ENCODE measurements around the gene GALNT1. TPM values are rescaled to one million over a fixed set of nuclear protein-coding genes. Genes with fewer than 3 reads are reported as not detected.

Gene GALNT1
- total and polyA plus RNA-seq, 2 donors (not counting 1 experiment from before 2014, with no cell fraction given): 7.5 to 51.3 TPM

DNA sequence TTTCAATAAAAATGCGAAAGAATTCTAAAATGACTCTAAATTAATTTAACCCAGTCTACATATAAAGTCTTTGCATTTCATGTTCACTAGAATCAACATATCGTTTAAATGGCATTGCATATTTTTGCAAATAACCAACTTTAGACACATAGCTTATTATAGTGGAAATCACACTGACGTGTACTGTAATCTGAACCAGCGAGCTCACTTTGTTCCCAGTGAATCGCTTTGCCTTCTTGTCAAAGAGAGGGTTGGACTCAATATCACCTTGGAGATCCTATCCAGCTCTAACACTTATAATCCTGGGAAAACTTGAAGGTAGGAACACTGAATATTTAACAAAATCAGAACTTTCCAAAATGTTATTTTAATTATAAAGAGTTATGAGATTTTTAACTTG, 108.2 kb downstream of the GALNT1 start:
- H3K9me3 ChIP-seq (ENCODE audit: control extremely low read depth in 1 of 3, control insufficient read depth in 2 of 3, insufficient read depth in 1 of 3, low read length in 2 of 3): no peaks in the 10 kb centered on the region
- H4K20me1 ChIP-seq (ENCODE audit: control insufficient read depth, insufficient read depth, low read length, poor library complexity, severe bottlenecking): no peaks in the 10 kb centered on the region
- ChIA-PET CTCF (interaction anchor here (1.8 kb wide), 1 partner anchor 303 kb away, joined by 5 read pairs; no protein-coding TSS in a partner anchor), POLR2A (no interaction called here)
- H3K4me1 Mint-ChIP-seq: no peaks in the 10 kb centered on the region
- no peak overlapping the region for H3K27ac Mint-ChIP-seq
- TF ChIP-seq, protein P1, sequence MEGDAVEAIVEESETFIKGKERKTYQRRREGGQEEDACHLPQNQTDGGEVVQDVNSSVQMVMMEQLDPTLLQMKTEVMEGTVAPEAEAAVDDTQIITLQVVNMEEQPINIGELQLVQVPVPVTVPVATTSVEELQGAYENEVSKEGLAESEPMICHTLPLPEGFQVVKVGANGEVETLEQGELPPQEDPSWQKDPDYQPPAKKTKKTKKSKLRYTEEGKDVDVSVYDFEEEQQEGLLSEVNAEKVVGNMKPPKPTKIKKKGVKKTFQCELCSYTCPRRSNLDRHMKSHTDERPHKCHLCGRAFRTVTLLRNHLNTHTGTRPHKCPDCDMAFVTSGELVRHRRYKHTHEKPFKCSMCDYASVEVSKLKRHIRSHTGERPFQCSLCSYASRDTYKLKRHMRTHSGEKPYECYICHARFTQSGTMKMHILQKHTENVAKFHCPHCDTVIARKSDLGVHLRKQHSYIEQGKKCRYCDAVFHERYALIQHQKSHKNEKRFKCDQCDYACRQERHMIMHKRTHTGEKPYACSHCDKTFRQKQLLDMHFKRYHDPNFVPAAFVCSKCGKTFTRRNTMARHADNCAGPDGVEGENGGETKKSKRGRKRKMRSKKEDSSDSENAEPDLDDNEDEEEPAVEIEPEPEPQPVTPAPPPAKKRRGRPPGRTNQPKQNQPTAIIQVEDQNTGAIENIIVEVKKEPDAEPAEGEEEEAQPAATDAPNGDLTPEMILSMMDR (IDR thresholded peaks at IDR 0.05): no peak
- TF ChIP-seq EZH2 (IDR thresholded peaks at IDR 0.05; ENCODE audit: borderline replicate concordance, insufficient read depth, low read depth, low read length, poor library complexity, severe bottlenecking): no peak
- no CpG with 5 or more reads among the region's 5 CpGs for WGBS (ENCODE audit: insufficient coverage)
- H3K4me2 ChIP-seq (replicated peaks; ENCODE audit: low read depth, low read length, poor library complexity, severe bottlenecking): no peak overlapping the region
- no peak overlapping the region for H3K4me3 Mint-ChIP-seq
- H3K27ac ChIP-seq (ENCODE audit: low read length in 2 of 2): no peak overlapping the region
- no peaks in the 10 kb centered on the region for H3K27me3 ChIP-seq (replicated peaks in 1 of 4; ENCODE audit: control extremely low read depth in 1 of 4, control insufficient read depth in 3 of 4, insufficient read depth in 4 of 4, low read length in 3 of 4)
- DNase-seq (no peak), ATAC-seq (ENCODE audit: low read depth) (no peak)
- H3K36me3 ChIP-seq (replicated peaks in 1 of 2; ENCODE audit: control extremely low read depth in 1 of 2, control insufficient read depth in 1 of 2, extremely low read depth in 1 of 2, insufficient read depth in 2 of 2, low read length in 1 of 2): peaks cover 9 to 41% of the 10 kb centered on the region in 2 experiments
- H3K4me3 ChIP-seq (ENCODE audit: control extremely low read depth in 1 of 5, extremely low read depth in 1 of 5, insufficient read depth in 1 of 5, low read depth in 2 of 5, low read length in 4 of 5): no peak overlapping the region
- H2AFZ ChIP-seq (ENCODE audit: insufficient read depth, low read depth, low read length, poor library complexity, severe bottlenecking): no peak overlapping the region
- no peak overlapping the region for H3K9ac ChIP-seq (ENCODE audit: low read length)
- intact Hi-C loops (cut with micrococcal nuclease): loop anchor here (10.0 kb wide), 1 partner anchor 105 kb away; the partner anchor contains the start of gene GALNT1
- H3K4me1 ChIP-seq (ENCODE audit: control insufficient read depth in 2 of 2, insufficient read depth in 2 of 2, low read length in 2 of 2): no peaks in the 10 kb centered on the region
- no peaks in the 10 kb centered on the region for H3K27me3 Mint-ChIP-seq
- H3K9me3 Mint-ChIP-seq (ENCODE audit: insufficient read depth): no peaks in the 10 kb centered on the region
- no peaks in the 10 kb centered on the region for H3K79me2 ChIP-seq (ENCODE audit: control insufficient read depth, insufficient read depth, low read length)

DNA sequence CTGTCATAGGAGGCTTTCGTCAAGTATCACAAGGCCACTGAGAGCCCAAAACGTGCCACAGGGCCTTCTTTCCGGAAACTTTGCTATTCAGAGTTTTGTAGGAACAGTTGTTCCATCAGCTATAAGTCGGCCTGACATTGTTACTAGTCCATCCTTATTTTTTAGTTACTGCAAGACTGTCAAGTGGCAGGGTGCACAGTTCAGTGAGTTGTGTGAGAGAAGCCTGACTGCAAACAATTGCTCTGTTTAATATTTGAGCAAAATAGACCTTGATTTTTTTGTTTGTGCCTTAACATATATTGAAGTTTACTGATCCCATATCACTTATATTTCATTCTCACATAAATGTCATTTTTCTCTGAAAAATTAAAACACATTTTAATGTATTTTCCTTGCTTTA, 110.1 kb downstream of the GALNT1 start:
- no peak overlapping the region for H3K4me3 Mint-ChIP-seq
- CTCF ChIA-PET: interaction anchor here (0.7 kb wide), 1 partner anchor 19 kb away, joined by 3 read pairs; no protein-coding TSS in a partner anchor
- Histone ChIP-seq H3K36me3 (replicated peaks in 1 of 2; ENCODE audit: control extremely low read depth in 1 of 2, control insufficient read depth in 1 of 2, extremely low read depth in 1 of 2, insufficient read depth in 2 of 2, low read length in 1 of 2) (peaks cover 7 to 46% of the 10 kb centered on the region in 2 experiments), H3K4me3 (ENCODE audit: control extremely low read depth in 1 of 5, extremely low read depth in 1 of 5, insufficient read depth in 1 of 5, low read depth in 2 of 5, low read length in 4 of 5) (no peak overlapping the region), H3K27ac (ENCODE audit: low read length in 2 of 2) (no peak overlapping the region), H3K9me3 (ENCODE audit: control extremely low read depth in 1 of 3, control insufficient read depth in 2 of 3, insufficient read depth in 1 of 3, low read length in 2 of 3) (no peaks in the 10 kb centered on the region), H3K4me2 (replicated peaks; ENCODE audit: low read depth, low read length, poor library complexity, severe bottlenecking) (no peak overlapping the region), H2AFZ (ENCODE audit: insufficient read depth, low read depth, low read length, poor library complexity, severe bottlenecking) (no peak overlapping the region), H3K4me1 (ENCODE audit: control insufficient read depth in 2 of 2, insufficient read depth in 2 of 2, low read length in 2 of 2) (no peaks in the 10 kb centered on the region), H3K27me3 (replicated peaks in 1 of 4; ENCODE audit: control extremely low read depth in 1 of 4, control insufficient read depth in 3 of 4, insufficient read depth in 4 of 4, low read length in 3 of 4) (no peaks in the 10 kb centered on the region), H3K79me2 (ENCODE audit: control insufficient read depth, insufficient read depth, low read length) (no peaks in the 10 kb centered on the region), H4K20me1 (ENCODE audit: control insufficient read depth, insufficient read depth, low read length, poor library complexity, severe bottlenecking) (no peaks in the 10 kb centered on the region), H3K9ac (ENCODE audit: low read length) (no peak overlapping the region)
- H3K27ac Mint-ChIP-seq: no peak overlapping the region
- WGBS (ENCODE audit: insufficient coverage): no CpG with 5 or more reads among the region's 4 CpGs
- ATAC-seq (ENCODE audit: low read depth) (no peak), DNase-seq (no peak)
- TF ChIP-seq, protein P1 (IDR thresholded peaks at IDR 0.05): no peak
- no peak for TF ChIP-seq EZH2 (IDR thresholded peaks at IDR 0.05; ENCODE audit: borderline replicate concordance, insufficient read depth, low read depth, low read length, poor library complexity, severe bottlenecking)
- H3K9me3 Mint-ChIP-seq (ENCODE audit: insufficient read depth): no peaks in the 10 kb centered on the region
- POLR2A ChIA-PET: interaction anchor here (0.6 kb wide), 1 partner anchor 127 kb away, joined by 6 read pairs; no protein-coding TSS in a partner anchor
- no peaks in the 10 kb centered on the region for H3K4me1 Mint-ChIP-seq
- H3K27me3 Mint-ChIP-seq: no peaks in the 10 kb centered on the region
- intact Hi-C loops (cut with micrococcal nuclease): loop anchor here (10.0 kb wide), 1 partner anchor 107 kb away; the partner anchor contains the start of gene GALNT1
